Esophagus squamous epithelium (tissue), 4 donors: ENCODE data around the gene MAGEA10.

Experiments
- POLR2A ChIP-seq, 4 donors: fragments of 450-650 bp; IDR thresholded peaks; one replicate each; pipeline ENCODE4 v1.6.1; 2017; ENCODE audit warnings: antibody characterized with exemption in 4 of 4, mild to moderate bottlenecking in 4 of 4, moderate library complexity in 3 of 4
- TF ChIP-seq, protein P1 (sequence below), 6 experiments: fragments of 450-650 bp in 4 of 6; fragments of 200-600 bp in 2 of 6; sonication (generic) in 2 of 6; IDR thresholded peaks; one replicate each; pipeline ENCODE4 v1.5.1; 2016 to 2019; ENCODE audit warnings: antibody characterized with exemption in 6 of 6, mild to moderate bottlenecking in 4 of 6, moderate library complexity in 4 of 6

DNA sequence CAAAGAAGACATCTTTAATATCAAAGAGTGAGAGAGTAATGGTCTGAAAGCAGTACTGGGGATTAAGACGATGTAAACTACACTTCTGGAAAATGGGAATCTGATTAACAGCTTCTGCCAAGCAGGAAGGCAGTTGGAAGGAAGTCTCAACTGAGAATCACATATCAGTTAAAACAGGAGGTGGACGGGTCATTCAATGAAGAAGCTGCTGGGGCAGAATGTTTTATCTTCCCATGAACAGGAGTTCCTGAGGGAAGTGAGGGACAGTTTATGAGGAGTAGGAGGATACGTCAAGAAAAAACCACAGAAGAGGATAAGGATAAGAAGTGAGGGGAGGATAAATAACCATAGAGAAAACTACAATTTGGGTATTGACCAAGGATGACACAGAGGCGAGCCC, 38.7 kb upstream of the MAGEA10 start:
- TF ChIP-seq, protein P1, sequence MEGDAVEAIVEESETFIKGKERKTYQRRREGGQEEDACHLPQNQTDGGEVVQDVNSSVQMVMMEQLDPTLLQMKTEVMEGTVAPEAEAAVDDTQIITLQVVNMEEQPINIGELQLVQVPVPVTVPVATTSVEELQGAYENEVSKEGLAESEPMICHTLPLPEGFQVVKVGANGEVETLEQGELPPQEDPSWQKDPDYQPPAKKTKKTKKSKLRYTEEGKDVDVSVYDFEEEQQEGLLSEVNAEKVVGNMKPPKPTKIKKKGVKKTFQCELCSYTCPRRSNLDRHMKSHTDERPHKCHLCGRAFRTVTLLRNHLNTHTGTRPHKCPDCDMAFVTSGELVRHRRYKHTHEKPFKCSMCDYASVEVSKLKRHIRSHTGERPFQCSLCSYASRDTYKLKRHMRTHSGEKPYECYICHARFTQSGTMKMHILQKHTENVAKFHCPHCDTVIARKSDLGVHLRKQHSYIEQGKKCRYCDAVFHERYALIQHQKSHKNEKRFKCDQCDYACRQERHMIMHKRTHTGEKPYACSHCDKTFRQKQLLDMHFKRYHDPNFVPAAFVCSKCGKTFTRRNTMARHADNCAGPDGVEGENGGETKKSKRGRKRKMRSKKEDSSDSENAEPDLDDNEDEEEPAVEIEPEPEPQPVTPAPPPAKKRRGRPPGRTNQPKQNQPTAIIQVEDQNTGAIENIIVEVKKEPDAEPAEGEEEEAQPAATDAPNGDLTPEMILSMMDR (IDR thresholded peaks at IDR 0.05) = no peak
- no peak for TF ChIP-seq POLR2A (IDR thresholded peaks at IDR 0.05)
